Hepatic stellate cell (primary cell): Measurements from ENCODE around the gene PRDM10.
"Not testable (repeated sequence)": the region's sequence is repeated elsewhere in the genome, so short reads cannot be mapped to it uniquely, and the experiment has no call there.

ENCODE experiments used
- DNase-seq: peaks from one replicate; pipeline ENCODE4 v3.0.0; 2011; ENCODE audit warnings: low spot score

The PRDM10 gene, protein sequence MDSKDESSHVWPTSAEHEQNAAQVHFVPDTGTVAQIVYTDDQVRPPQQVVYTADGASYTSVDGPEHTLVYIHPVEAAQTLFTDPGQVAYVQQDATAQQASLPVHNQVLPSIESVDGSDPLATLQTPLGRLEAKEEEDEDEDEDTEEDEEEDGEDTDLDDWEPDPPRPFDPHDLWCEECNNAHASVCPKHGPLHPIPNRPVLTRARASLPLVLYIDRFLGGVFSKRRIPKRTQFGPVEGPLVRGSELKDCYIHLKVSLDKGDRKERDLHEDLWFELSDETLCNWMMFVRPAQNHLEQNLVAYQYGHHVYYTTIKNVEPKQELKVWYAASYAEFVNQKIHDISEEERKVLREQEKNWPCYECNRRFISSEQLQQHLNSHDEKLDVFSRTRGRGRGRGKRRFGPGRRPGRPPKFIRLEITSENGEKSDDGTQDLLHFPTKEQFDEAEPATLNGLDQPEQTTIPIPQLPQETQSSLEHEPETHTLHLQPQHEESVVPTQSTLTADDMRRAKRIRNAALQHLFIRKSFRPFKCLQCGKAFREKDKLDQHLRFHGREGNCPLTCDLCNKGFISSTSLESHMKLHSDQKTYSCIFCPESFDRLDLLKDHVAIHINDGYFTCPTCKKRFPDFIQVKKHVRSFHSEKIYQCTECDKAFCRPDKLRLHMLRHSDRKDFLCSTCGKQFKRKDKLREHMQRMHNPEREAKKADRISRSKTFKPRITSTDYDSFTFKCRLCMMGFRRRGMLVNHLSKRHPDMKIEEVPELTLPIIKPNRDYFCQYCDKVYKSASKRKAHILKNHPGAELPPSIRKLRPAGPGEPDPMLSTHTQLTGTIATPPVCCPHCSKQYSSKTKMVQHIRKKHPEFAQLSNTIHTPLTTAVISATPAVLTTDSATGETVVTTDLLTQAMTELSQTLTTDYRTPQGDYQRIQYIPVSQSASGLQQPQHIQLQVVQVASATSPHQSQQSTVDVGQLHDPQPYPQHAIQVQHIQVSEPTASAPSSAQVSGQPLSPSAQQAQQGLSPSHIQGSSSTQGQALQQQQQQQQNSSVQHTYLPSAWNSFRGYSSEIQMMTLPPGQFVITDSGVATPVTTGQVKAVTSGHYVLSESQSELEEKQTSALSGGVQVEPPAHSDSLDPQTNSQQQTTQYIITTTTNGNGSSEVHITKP

GRCh38 chr11:130002352-130002845 is at the start of gene PRDM10:
Gene PRDM10 (minus strand): TSS chr11:130002835. CDS start chr11:129960964, 41,871 bp downstream.
- DNase-seq: peak; percentile 95

- no peak for DNase-seq
Measured at GRCh38 chr11:130051082-130051481, 48.4 kb upstream of the PRDM10 start.

- DNase-seq: no peak
Measured at GRCh38 chr11:130050257-130050656, 47.6 kb upstream of the PRDM10 start.

- no peak for DNase-seq
Measured at GRCh38 chr11:130049328-130049771, 46.7 kb upstream of the PRDM10 start.

DNA sequence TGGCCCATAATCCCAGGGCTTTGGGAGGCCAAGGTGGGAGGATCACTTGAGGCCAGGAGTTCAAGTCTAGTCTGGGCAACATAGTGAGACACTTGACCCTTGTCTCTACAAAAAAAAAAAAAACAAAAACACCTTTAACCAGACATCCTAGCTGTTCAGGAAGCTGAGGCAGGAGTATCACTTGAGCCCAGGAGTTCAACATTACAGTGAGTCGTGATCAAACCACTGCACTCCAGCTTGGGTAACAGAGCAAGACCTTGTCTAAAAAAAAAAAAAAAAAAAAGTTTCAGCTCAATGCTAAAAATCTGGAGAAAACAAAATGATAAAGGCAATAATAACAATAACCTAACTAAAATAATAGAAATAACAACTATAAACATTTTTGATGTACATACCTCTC is 44.5 kb upstream of the PRDM10 start:
- no peak for DNase-seq

GRCh38 chr11:130043575-130043974 is 40.9 kb upstream of the PRDM10 start:
- DNase-seq: no peak

- DNase-seq: peak; percentile 81
Measured at GRCh38 chr11:130042093-130042591, 39.5 kb upstream of the PRDM10 start.

GRCh38 chr11:130040281-130040940 is 37.8 kb upstream of the PRDM10 start:
- no peak for DNase-seq

- DNase-seq: peak; percentile 35
Measured at GRCh38 chr11:130037881-130038585, 35.4 kb upstream of the PRDM10 start.

DNA sequence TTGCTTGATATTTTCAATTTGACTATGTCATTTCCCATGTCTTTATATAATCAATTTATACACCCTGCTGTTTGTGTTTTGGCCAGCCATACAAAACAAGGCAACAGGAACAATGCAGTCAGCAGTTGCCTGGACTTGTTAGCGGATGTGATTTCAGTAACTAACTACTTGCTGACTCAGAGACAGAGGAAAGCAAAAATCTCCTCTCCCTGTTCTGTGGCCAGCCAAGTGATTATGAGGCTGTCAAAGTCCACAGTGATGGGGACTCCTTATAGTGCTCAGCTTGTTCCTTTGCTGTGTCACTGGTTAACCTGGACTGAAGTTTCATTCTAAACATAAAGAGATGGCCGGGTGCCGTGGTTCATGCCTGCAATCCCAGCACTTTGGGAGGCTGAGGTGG is 34.4 kb upstream of the PRDM10 start:
- DNase-seq: peak; percentile 66

DNA sequence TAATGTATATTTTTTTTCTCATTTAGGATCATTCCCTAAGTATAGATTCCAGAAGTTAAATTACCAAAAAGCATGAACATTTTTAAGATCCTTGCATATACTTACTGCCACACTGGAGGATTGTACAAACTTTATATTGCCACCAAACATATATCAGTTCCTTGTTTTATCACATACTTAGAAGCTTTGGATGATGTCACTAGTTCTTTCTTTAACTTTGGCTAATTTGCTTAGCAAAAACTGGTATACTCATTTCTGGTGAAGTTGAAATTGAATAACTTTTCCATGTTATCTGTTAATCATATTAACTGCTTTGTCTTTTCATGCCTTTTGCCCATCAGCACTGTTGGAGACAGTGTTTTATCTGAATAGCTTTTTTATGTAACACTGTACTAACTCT is 31.6 kb upstream of the PRDM10 start:
- DNase-seq: no peak

- no peak for DNase-seq
Measured at GRCh38 chr11:130032931-130033330, 30.3 kb upstream of the PRDM10 start.

GRCh38 chr11:130031945-130032344 is 29.3 kb upstream of the PRDM10 start:
- DNase-seq: no peak

GRCh38 chr11:130031056-130031455 is 28.4 kb upstream of the PRDM10 start:
- DNase-seq: no peak

- no peak for DNase-seq
Measured at GRCh38 chr11:130029137-130029536, 26.5 kb upstream of the PRDM10 start.

GRCh38 chr11:130025371-130025770 is 22.7 kb upstream of the PRDM10 start:
- no peak for DNase-seq

DNA sequence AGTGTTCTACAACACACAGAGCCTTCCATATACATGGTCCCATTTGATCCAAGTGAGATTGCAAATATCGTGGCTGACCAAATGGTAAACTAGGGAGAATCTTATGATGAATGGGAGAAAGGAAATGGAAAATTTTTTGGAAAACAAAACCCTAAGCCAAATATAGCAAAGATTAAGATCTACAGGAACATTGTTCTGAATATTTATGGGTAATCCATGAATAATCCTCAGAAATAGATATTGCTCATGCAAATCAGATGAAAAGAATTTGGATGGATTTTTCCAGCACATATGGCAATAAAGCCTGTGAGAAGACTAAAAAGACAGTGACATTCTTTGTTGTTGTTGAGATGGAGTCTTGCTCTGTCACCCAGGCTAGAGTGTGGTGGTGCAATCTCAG is 21.7 kb upstream of the PRDM10 start:
- DNase-seq: no peak

DNA sequence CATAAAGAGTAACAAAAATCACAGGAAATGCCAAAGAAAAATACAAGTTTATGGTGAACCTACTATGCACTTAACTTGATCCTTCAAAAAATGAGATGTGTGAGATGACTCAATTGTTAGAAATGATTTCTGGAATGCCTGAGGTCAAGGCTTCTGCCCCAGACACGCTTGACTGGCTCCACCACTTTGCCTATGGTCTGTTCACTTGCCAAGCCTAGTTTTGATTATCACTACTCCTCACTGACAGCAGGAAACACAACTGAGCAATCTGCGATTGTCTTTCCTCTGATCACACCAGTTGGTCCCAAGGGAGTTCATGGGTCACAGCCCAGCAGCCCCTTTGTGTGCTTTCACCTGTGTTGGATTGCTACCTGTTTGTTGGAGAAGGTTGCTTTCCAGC is 20.6 kb upstream of the PRDM10 start:
- DNase-seq: peak; percentile 69

- no peak for DNase-seq
Measured at GRCh38 chr11:130022799-130023198, 20.2 kb upstream of the PRDM10 start.

GRCh38 chr11:130021606-130022005 is 19.0 kb upstream of the PRDM10 start:
- DNase-seq: not testable (repeated sequence)

GRCh38 chr11:130020323-130020722 is 17.7 kb upstream of the PRDM10 start:
- DNase-seq: no peak
